SU-DHL-6 (cell line): ENCODE measurements around the gene LRRN3.

Experiments
- EZH2phosphoT487 ChIP-seq: fragments of 200-600 bp; sonication (generic), shearing (Covaris generic); conservative IDR thresholded peaks from 2 replicates; pipeline ENCODE4 v1.6.1; 2018; ENCODE audit warnings: mild to moderate bottlenecking, antibody characterized with exemption, low read length, moderate library complexity, mixed read lengths
- TF ChIP-seq, protein P1 (sequence below): fragments of 200-600 bp; sonication (generic); IDR thresholded peaks from one replicate; pipeline ENCODE4 v1.5.1; 2017; ENCODE audit warnings: antibody characterized with exemption, mild to moderate bottlenecking, low read length, moderate library complexity; ENCODE audit not compliant: insufficient read depth, poor library complexity, severe bottlenecking

DNA sequence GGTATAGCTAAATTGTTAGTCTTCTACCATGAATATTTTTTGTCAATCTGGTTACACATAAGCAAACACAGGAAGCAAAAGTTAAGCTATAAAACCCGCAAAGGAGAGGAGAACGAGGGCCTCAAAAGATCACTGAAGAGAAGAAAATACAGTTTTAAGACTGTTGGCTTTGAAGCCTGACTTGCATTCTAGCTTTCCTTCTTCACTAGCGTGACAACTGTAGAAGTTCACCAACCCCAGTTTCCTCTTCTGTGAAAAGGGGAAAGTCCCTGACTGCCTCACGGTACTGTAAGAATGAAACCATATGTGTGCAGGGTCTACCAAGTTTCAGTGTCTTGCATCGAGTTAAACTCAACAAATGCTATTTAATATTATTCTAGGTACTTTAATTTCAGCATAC lies 7.5 kb upstream of the LRRN3 start:
- TF ChIP-seq, protein P1, sequence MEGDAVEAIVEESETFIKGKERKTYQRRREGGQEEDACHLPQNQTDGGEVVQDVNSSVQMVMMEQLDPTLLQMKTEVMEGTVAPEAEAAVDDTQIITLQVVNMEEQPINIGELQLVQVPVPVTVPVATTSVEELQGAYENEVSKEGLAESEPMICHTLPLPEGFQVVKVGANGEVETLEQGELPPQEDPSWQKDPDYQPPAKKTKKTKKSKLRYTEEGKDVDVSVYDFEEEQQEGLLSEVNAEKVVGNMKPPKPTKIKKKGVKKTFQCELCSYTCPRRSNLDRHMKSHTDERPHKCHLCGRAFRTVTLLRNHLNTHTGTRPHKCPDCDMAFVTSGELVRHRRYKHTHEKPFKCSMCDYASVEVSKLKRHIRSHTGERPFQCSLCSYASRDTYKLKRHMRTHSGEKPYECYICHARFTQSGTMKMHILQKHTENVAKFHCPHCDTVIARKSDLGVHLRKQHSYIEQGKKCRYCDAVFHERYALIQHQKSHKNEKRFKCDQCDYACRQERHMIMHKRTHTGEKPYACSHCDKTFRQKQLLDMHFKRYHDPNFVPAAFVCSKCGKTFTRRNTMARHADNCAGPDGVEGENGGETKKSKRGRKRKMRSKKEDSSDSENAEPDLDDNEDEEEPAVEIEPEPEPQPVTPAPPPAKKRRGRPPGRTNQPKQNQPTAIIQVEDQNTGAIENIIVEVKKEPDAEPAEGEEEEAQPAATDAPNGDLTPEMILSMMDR = no peak
- no peak for TF ChIP-seq EZH2phosphoT487
